Lung (tissue), 12 donors: ENCODE measurements around the gene FABP1. TPM values are rescaled to one million over a fixed set of nuclear protein-coding genes. Genes with fewer than 3 reads are reported as not detected.

Experiments
- ATAC-seq: fragments of 200-7000 bp; cut with Tn5 transposase; one replicate; pipeline ENCODE4 v1.9.1; 2020; ENCODE audit warnings: moderate number of reproducible peaks; ENCODE audit not compliant: insufficient read depth, low FRiP score
- DNase-seq, 3 donors: peaks; one replicate each; pipeline ENCODE4 v3.0.0-alpha.2; 2013 to 2017
- H3K27ac ChIP-seq, 2 donors: one replicate each; pipeline ENCODE4 v1.5.1; 2013; ENCODE audit warnings: mild to moderate bottlenecking in 2 of 2, moderate library complexity in 2 of 2, control low read depth in 1 of 2, inconsistent platforms in 1 of 2, low read depth in 1 of 2, low read length in 1 of 2
- H3K27me3 ChIP-seq, 3 donors: one replicate each; pipeline ENCODE4 v1.5.1; 2013; ENCODE audit warnings: low read length in 2 of 3; ENCODE audit not compliant: control insufficient read depth in 3 of 3, insufficient read depth in 3 of 3
- H3K36me3 ChIP-seq, 4 donors: one replicate each; pipeline ENCODE4 v1.5.1; 2013; ENCODE audit warnings: low read length in 4 of 4, mild to moderate bottlenecking in 1 of 4, moderate library complexity in 1 of 4; ENCODE audit not compliant: control insufficient read depth in 4 of 4, insufficient read depth in 4 of 4
- H3K4me1 ChIP-seq, 5 donors: one replicate each; pipeline ENCODE4 v1.5.1; 2013; ENCODE audit warnings: low read length in 5 of 5, mild to moderate bottlenecking in 2 of 5, moderate library complexity in 1 of 5; ENCODE audit not compliant: control insufficient read depth in 5 of 5, insufficient read depth in 5 of 5
- H3K4me3 ChIP-seq: one replicate; pipeline ENCODE4 v1.5.1; 2013; ENCODE audit warnings: mild to moderate bottlenecking, control low read depth, moderate library complexity
- H3K9ac ChIP-seq, 2 donors: one replicate each; pipeline ENCODE4 v1.5.1; 2013; ENCODE audit warnings: low read length in 2 of 2, control low read depth in 1 of 2; ENCODE audit not compliant: insufficient read depth in 1 of 2
- H3K9me3 ChIP-seq, 4 donors: one replicate each; pipeline ENCODE4 v1.5.1; 2013; ENCODE audit warnings: low read length in 3 of 4, mild to moderate bottlenecking in 1 of 4, moderate library complexity in 1 of 4; ENCODE audit not compliant: control insufficient read depth in 4 of 4, insufficient read depth in 3 of 4
- CTCF ChIP-seq: IDR thresholded peaks from 2 replicates; pipeline ENCODE4 v1.5.1; 2012; ENCODE audit warnings: mild to moderate bottlenecking; ENCODE audit errors: control extremely low read depth, extremely low read depth
- WGBS, 2 donors: extraction: QIAGEN DNeasy Blood & Tissue Kit; methylation state at CpG; one replicate each; pipeline ENCODE4 v1.1.7; 2013; 5-methylcytosine and 5-hydroxymethylcytosine counted together
- polyA plus RNA-seq, 2 donors: library from polyadenylated mRNA; stranded (reverse); fragments of 200-250 nt; gene quantifications; one replicate each; pipeline ENCODE4 v1.2.1, GENCODE V29; 2013
- total RNA-seq, 2 donors: library from RNA; depleted of rRNA in 1 of 2; stranded (reverse); fragments of >200 nt in 1 of 2; gene quantifications; one replicate each; pipeline ENCODE4 v1.2.1, GENCODE V29; 2014 to 2021
- donor health status: control.
- donor health status: control.
- donor health status: Bipolar disorder and iron deficiency.
- donor health status: healthy.
- donor health status: DM: yes; HTN: yes; CAD: no.

Gene FABP1
- total and polyA plus RNA-seq, 4 donors, result 0.14 to 1.7 (median 0.40) TPM; not detected in 1

- Histone ChIP-seq H3K4me3 (no peak overlapping the region), H3K27ac (no peak overlapping the region), H3K9ac (no peak overlapping the region), H3K27me3 (peaks cover 0 to 4% (median 0%) of the 10 kb centered on the region in 3 donors), H3K4me1 (peaks cover 0 to 1% (median 0%) of the 10 kb centered on the region in 5 donors), H3K9me3 (no peaks in the 10 kb centered on the region), H3K36me3 (no peaks in the 10 kb centered on the region)
- no peak for TF ChIP-seq CTCF
- ATAC-seq, result no peak
- DNase-seq, result no peak
- 91 to 95% methylated on average over 18 of the region's 18 CpGs for WGBS, 2 donors
These were observed 11.0 kb downstream of the FABP1 start for GRCh38 chr2:88116669-88117432.

- DNase-seq (no peak), ATAC-seq (no peak)
- no peaks in the 10 kb centered on the region for H3K9me3 ChIP-seq
- H3K9ac ChIP-seq, result no peak overlapping the region
- no peaks in the 10 kb centered on the region for H3K4me1 ChIP-seq
- no peak for TF ChIP-seq CTCF
- no peak overlapping the region for H3K27ac ChIP-seq
- H3K27me3 ChIP-seq, result peaks cover 0 to 4% (median 0%) of the 10 kb centered on the region in 3 donors
- WGBS, 2 donors, result 84 to 92% methylated on average over 10 of the region's 10 CpGs
- H3K36me3 ChIP-seq, result no peaks in the 10 kb centered on the region
- H3K4me3 ChIP-seq, result no peak overlapping the region
These were observed 11.9 kb downstream of the FABP1 start for GRCh38 chr2:88115825-88116518.

- Histone ChIP-seq H3K27me3 (peaks cover 0 to 4% (median 0%) of the 10 kb centered on the region in 3 donors), H3K27ac (no peak overlapping the region), H3K36me3 (no peaks in the 10 kb centered on the region), H3K4me3 (no peak overlapping the region), H3K9me3 (no peaks in the 10 kb centered on the region), H3K9ac (no peak overlapping the region), H3K4me1 (no peaks in the 10 kb centered on the region)
- no peak for ATAC-seq
- WGBS, 2 donors, result 65 to 77% methylated on average over 5 of the region's 5 CpGs
- no peak for TF ChIP-seq CTCF
- peak in 2 of 3 donors; percentile 33 to 49 for DNase-seq
These were observed 13.0 kb downstream of the FABP1 start for GRCh38 chr2:88114889-88115288.
